Naive thymus-derived CD4-positive, alpha-beta T cell (primary cell): ENCODE data around the gene PPP1R12B. TPM values are rescaled to one million over a fixed set of nuclear protein-coding genes. Genes with fewer than 3 reads are reported as not detected.
"Not testable (repeated sequence)": the region's sequence is repeated elsewhere in the genome, so short reads cannot be mapped to it uniquely, and the experiment has no call there.

ENCODE experiments used
- ATAC-seq: fragments of 150-1000 bp; cut with Tn5 transposase; 2 replicates; pipeline ENCODE4 v1.10.0; 2021; ENCODE audit warnings: mild to moderate bottlenecking, moderate library complexity
- CTCF ChIA-PET: fragments of 350-600 bp; sonication (Branson Sonifier 250); formaldehyde crosslinking; loops from one replicate; lab custom pipeline; 2021; ENCODE audit warnings: antibody characterized with exemption; lab: Charles Lee
- POLR2A ChIA-PET: fragments of 350-600 bp; sonication (Branson Sonifier 250); formaldehyde crosslinking; loops from one replicate; lab custom pipeline; 2021; ENCODE audit warnings: antibody characterized with exemption, inconsistent platforms; lab: Charles Lee
- DNase-seq, 9 donors: peaks; one replicate each; pipeline versions ENCODE4 v3.0.0 to v3.0.0-alpha.2; 2020 to 2022; ENCODE audit warnings: mixed read lengths in 1 of 9
- H3K27ac ChIP-seq: one replicate; pipeline ENCODE4 v1.7.0; 2013; ENCODE audit warnings: mild to moderate bottlenecking, low read depth, low read length, moderate library complexity
- H3K27me3 ChIP-seq, 2 donors: one replicate each; pipeline ENCODE4 v1.7.0; 2013; ENCODE audit warnings: low read length in 2 of 2, mild to moderate bottlenecking in 2 of 2, moderate library complexity in 2 of 2; ENCODE audit not compliant: control insufficient read depth in 2 of 2, insufficient read depth in 2 of 2
- H3K36me3 ChIP-seq, 3 experiments: 1 replicate in 2 of 3; 2 replicates in 1 of 3; pipeline ENCODE4 v1.7.0; 2013; ENCODE audit warnings: low read length in 3 of 3, mild to moderate bottlenecking in 3 of 3, moderate library complexity in 1 of 3; ENCODE audit not compliant: insufficient read depth in 3 of 3, control insufficient read depth in 2 of 3
- H3K4me1 ChIP-seq, 2 donors: one replicate each; pipeline ENCODE4 v1.7.0; 2013; ENCODE audit warnings: low read length in 2 of 2, mild to moderate bottlenecking in 2 of 2, moderate library complexity in 1 of 2; ENCODE audit not compliant: control insufficient read depth in 2 of 2, insufficient read depth in 2 of 2
- H3K4me3 ChIP-seq: 2 replicates; pipeline ENCODE4 v1.7.0; 2013; ENCODE audit warnings: mild to moderate bottlenecking, low read length
- H3K9me3 ChIP-seq, 3 experiments: 1 replicate in 2 of 3; 2 replicates in 1 of 3; pipeline ENCODE4 v1.7.0; 2013; ENCODE audit warnings: low read length in 3 of 3; ENCODE audit not compliant: control insufficient read depth in 2 of 3
- H3K27ac Mint-ChIP-seq, 9 donors: one replicate each; pipeline ENCODE4 v1.8.0; 2020 to 2022; ENCODE audit warnings: mixed read lengths in 9 of 9, mild to moderate bottlenecking in 8 of 9, moderate library complexity in 5 of 9, inconsistent platforms in 2 of 9
- H3K27me3 Mint-ChIP-seq, 5 donors: one replicate each; pipeline ENCODE4 v1.8.0; 2021 to 2022; ENCODE audit warnings: mixed read lengths in 5 of 5, mild to moderate bottlenecking in 1 of 5
- H3K36me3 Mint-ChIP-seq, 5 donors: one replicate each; pipeline ENCODE4 v1.8.0; 2020 to 2022; ENCODE audit warnings: mixed read lengths in 5 of 5, mild to moderate bottlenecking in 3 of 5, inconsistent platforms in 1 of 5
- H3K4me1 Mint-ChIP-seq, 7 donors: one replicate each; pipeline ENCODE4 v1.8.0; 2020 to 2022; ENCODE audit warnings: mixed read lengths in 7 of 7, mild to moderate bottlenecking in 3 of 7, inconsistent platforms in 1 of 7
- H3K4me3 Mint-ChIP-seq, 10 donors: one replicate each; pipeline ENCODE4 v1.8.0; 2020 to 2022; ENCODE audit warnings: mild to moderate bottlenecking in 10 of 10, mixed read lengths in 10 of 10, moderate library complexity in 6 of 10, inconsistent platforms in 2 of 10
- H3K9me3 Mint-ChIP-seq, 11 donors: one replicate each; pipeline ENCODE4 v1.8.0; 2020 to 2022; ENCODE audit warnings: mixed read lengths in 11 of 11, mild to moderate bottlenecking in 4 of 11, inconsistent platforms in 1 of 11, moderate library complexity in 1 of 11
- intact Hi-C, 2 donors: fragments of 100-400 bp; cut with micrococcal nuclease; formaldehyde crosslinking; loops; one replicate each; pipeline ENCODE4 v1.15.1; 2023
- polyA plus RNA-seq, 2 donors: library from polyadenylated mRNA; unstranded; fragments of 300-500 nt; fragmentation: Illumina TruSeq; gene quantifications; one replicate each; pipeline ENCODE4 v1.2.3, GENCODE V29; 2021
- total RNA-seq, 6 experiments: library from RNA in 5 of 6; stranded (reverse) in 5 of 6; gene quantifications; 1 replicate in 5 of 6; 2 replicates in 1 of 6; pipeline ENCODE4 v1.2.3 and lab custom pipeline; 2021 to 2026

Gene PPP1R12B
- total and polyA plus RNA-seq, 7 experiments from 2014 or later: 5.2 to 38.1 (median 26.8) TPM

- ATAC-seq, H3K27ac Mint-ChIP-seq, H3K27me3 Mint-ChIP-seq, H3K36me3 Mint-ChIP-seq, H3K27me3 ChIP-seq, H3K36me3 ChIP-seq, H3K4me3 ChIP-seq, POLR2A ChIA-PET, intact Hi-C loops, H3K4me1 ChIP-seq, H3K4me3 Mint-ChIP-seq, H3K27ac ChIP-seq, H3K9me3 Mint-ChIP-seq, CTCF ChIA-PET, H3K9me3 ChIP-seq, DNase-seq: not testable (repeated sequence)
- H3K4me1 Mint-ChIP-seq: peaks cover 0 to 21% (median 3%) of the 10 kb centered on the region in 7 donors
These were observed 201.6 kb downstream of the PPP1R12B start for GRCh38 chr1:202550088-202550487.

- DNase-seq (no peak), ATAC-seq (no peak)
- H3K27ac ChIP-seq: no peak overlapping the region
- Mint-ChIP-seq H3K4me1 (peaks cover 0 to 12% (median 0%) of the 10 kb centered on the region in 7 donors), H3K27ac (no peak overlapping the region), H3K9me3 (no peaks in the 10 kb centered on the region), H3K4me3 (no peak overlapping the region), H3K27me3 (no peaks in the 10 kb centered on the region), H3K36me3 (peaks cover 0 to 13% (median 0%) of the 10 kb centered on the region in 5 donors)
- no peak overlapping the region for H3K4me3 ChIP-seq
- ChIA-PET POLR2A (no interaction called here), CTCF (no interaction called here)
- H3K27me3 ChIP-seq: no peaks in the 10 kb centered on the region
- intact Hi-C loops: no loop called here
- H3K9me3 ChIP-seq: no peaks in the 10 kb centered on the region
- no peaks in the 10 kb centered on the region for H3K4me1 ChIP-seq
- no peaks in the 10 kb centered on the region for H3K36me3 ChIP-seq
These were observed 203.2 kb downstream of the PPP1R12B start for GRCh38 chr1:202551683-202552082.

GRCh38 chr1:202552615-202553014 lies 204.1 kb downstream of the PPP1R12B start:
- H3K9me3 Mint-ChIP-seq, DNase-seq, POLR2A ChIA-PET, H3K4me3 Mint-ChIP-seq, H3K27me3 ChIP-seq, intact Hi-C loops, H3K36me3 ChIP-seq, H3K4me3 ChIP-seq, CTCF ChIA-PET, H3K27me3 Mint-ChIP-seq, H3K4me1 Mint-ChIP-seq, ATAC-seq, H3K9me3 ChIP-seq, H3K27ac Mint-ChIP-seq, H3K4me1 ChIP-seq, H3K27ac ChIP-seq: not testable (repeated sequence)
- H3K36me3 Mint-ChIP-seq: peaks cover 0 to 14% (median 0%) of the 10 kb centered on the region in 5 donors

- ATAC-seq, H3K27ac ChIP-seq, H3K27ac Mint-ChIP-seq, H3K27me3 Mint-ChIP-seq, H3K4me1 Mint-ChIP-seq, H3K4me1 ChIP-seq, CTCF ChIA-PET, H3K9me3 Mint-ChIP-seq, intact Hi-C loops, H3K4me3 ChIP-seq, DNase-seq, H3K36me3 ChIP-seq, H3K4me3 Mint-ChIP-seq, POLR2A ChIA-PET, H3K9me3 ChIP-seq, H3K27me3 ChIP-seq: not testable (repeated sequence)
- H3K36me3 Mint-ChIP-seq: peaks cover 0 to 14% (median 0%) of the 10 kb centered on the region in 5 donors
These were observed 204.6 kb downstream of the PPP1R12B start for GRCh38 chr1:202553078-202553477.

- no peaks in the 10 kb centered on the region for H3K27me3 Mint-ChIP-seq
- POLR2A ChIA-PET: no interaction called here
- Histone ChIP-seq H3K4me3 (no peak overlapping the region), H3K27me3 (no peaks in the 10 kb centered on the region), H3K4me1 (no peaks in the 10 kb centered on the region), H3K9me3 (no peaks in the 10 kb centered on the region), H3K27ac (no peak overlapping the region), H3K36me3 (no peaks in the 10 kb centered on the region)
- ATAC-seq (peak; percentile 53), DNase-seq (no peak)
- no peak overlapping the region for H3K4me3 Mint-ChIP-seq
- CTCF ChIA-PET: no interaction called here
- intact Hi-C loops: no loop called here
- H3K36me3 Mint-ChIP-seq: peaks cover 0 to 14% (median 0%) of the 10 kb centered on the region in 5 donors
- H3K27ac Mint-ChIP-seq: peak overlapping the region in 1 of 9 donors; percentile 6
- peaks cover 0 to 10% (median 0%) of the 10 kb centered on the region in 7 donors for H3K4me1 Mint-ChIP-seq
- no peaks in the 10 kb centered on the region for H3K9me3 Mint-ChIP-seq
These were observed 205.1 kb downstream of the PPP1R12B start for GRCh38 chr1:202553560-202554038.

GRCh38 chr1:202554619-202555018 lies 206.1 kb downstream of the PPP1R12B start:
- DNase-seq, H3K27me3 ChIP-seq, H3K27me3 Mint-ChIP-seq, H3K4me1 ChIP-seq, H3K27ac ChIP-seq, CTCF ChIA-PET, H3K36me3 ChIP-seq, H3K9me3 ChIP-seq, POLR2A ChIA-PET, H3K9me3 Mint-ChIP-seq, H3K4me3 ChIP-seq, intact Hi-C loops, H3K27ac Mint-ChIP-seq, ATAC-seq, H3K4me1 Mint-ChIP-seq, H3K4me3 Mint-ChIP-seq: not testable (repeated sequence)
- H3K36me3 Mint-ChIP-seq: peaks cover 0 to 14% (median 0%) of the 10 kb centered on the region in 5 donors

GRCh38 chr1:202556037-202556436 lies 207.5 kb downstream of the PPP1R12B start:
- H3K36me3 ChIP-seq, H3K27me3 Mint-ChIP-seq, H3K4me3 ChIP-seq, ATAC-seq, intact Hi-C loops, H3K9me3 ChIP-seq, CTCF ChIA-PET, H3K4me1 ChIP-seq, H3K9me3 Mint-ChIP-seq, H3K4me1 Mint-ChIP-seq, H3K4me3 Mint-ChIP-seq, DNase-seq, H3K27ac ChIP-seq, POLR2A ChIA-PET, H3K27ac Mint-ChIP-seq, H3K27me3 ChIP-seq: not testable (repeated sequence)
- peaks cover 0 to 14% (median 0%) of the 10 kb centered on the region in 5 donors for H3K36me3 Mint-ChIP-seq
